SK-N-SH (cell line): Measurements from ENCODE around the gene EVI2B. TPM values are rescaled to one million over a fixed set of nuclear protein-coding genes. Genes with fewer than 3 reads are reported as not detected.
A peak's percentile ranks its signal among the peaks of the same experiment; 100 is the strongest.

Source experiments
- CTCF ChIA-PET: fragments of 300-600, 350-600 bp; formaldehyde crosslinking; extraction: SDS; loops from one replicate; lab custom pipeline; 2021; lab: Yijun Ruan, JAX
- POLR2A ChIA-PET: fragments of 350-600 bp; sonication (Branson Sonifier 250); formaldehyde crosslinking; extraction: SDS; loops from one replicate; lab custom pipeline; 2020; ENCODE audit warnings: antibody characterized with exemption, inconsistent platforms; lab: Yijun Ruan, JAX
- DNase-seq: peaks from one replicate; pipeline ENCODE4 v3.0.0; 2012
- H2AFZ ChIP-seq: fragments of 200-600 bp; sonication (generic); 2 replicates; pipeline ENCODE4 v1.8.1; 2016; ENCODE audit warnings: antibody characterized with exemption, mild to moderate bottlenecking, low read depth
- H3F3A ChIP-seq: fragments of 200-600 bp; sonication (generic); replicated peaks from 2 replicates; pipeline ENCODE3; 2016; ENCODE audit warnings: antibody characterized with exemption, mild to moderate bottlenecking; ENCODE audit not compliant: insufficient read depth
- H3K27ac ChIP-seq, 2 experiments: fragments of 200-500 bp in 1 of 2; fragments of 200-600 bp in 1 of 2; sonication (Bioruptor generic) in 1 of 2; sonication (generic), shearing (Covaris generic) in 1 of 2; 2 replicates each; pipeline versions ENCODE4 v1.5.1 to v1.6.1; 2014 to 2016; ENCODE audit warnings: low read depth in 2 of 2, inconsistent platforms in 1 of 2, low read length in 1 of 2, mild to moderate bottlenecking in 1 of 2, mixed read lengths in 1 of 2
- H3K27me3 ChIP-seq: fragments of 200-600 bp; sonication (generic), shearing (Covaris generic); 2 replicates; pipeline ENCODE4 v1.6.1; 2016; ENCODE audit warnings: mixed run types; ENCODE audit not compliant: insufficient read depth
- H3K36me3 ChIP-seq, 2 experiments: fragments of 200-500 bp in 1 of 2; fragments of 200-600 bp in 1 of 2; sonication (Bioruptor generic) in 1 of 2; sonication (generic) in 1 of 2; replicated peaks in 1 of 2; 2 replicates each; pipeline versions ENCODE3 to v1.5.1; 2014 to 2016; ENCODE audit warnings: low read length in 1 of 2, mild to moderate bottlenecking in 1 of 2; ENCODE audit not compliant: insufficient read depth in 2 of 2, control insufficient read depth in 1 of 2
- H3K4me1 ChIP-seq, 2 experiments: fragments of 200-500 bp in 1 of 2; fragments of 200-600 bp in 1 of 2; sonication (Bioruptor generic) in 1 of 2; sonication (generic), shearing (Covaris generic) in 1 of 2; 2 replicates each; pipeline versions ENCODE4 v1.5.1 to v1.6.1; 2014 to 2016; ENCODE audit warnings: low read depth in 1 of 2, low read length in 1 of 2, mixed run types in 1 of 2; ENCODE audit not compliant: insufficient read depth in 2 of 2, control insufficient read depth in 1 of 2
- H3K4me2 ChIP-seq: fragments of 200-600 bp; sonication (generic), shearing (Covaris generic); 2 replicates; pipeline ENCODE4 v1.6.1; 2017; ENCODE audit warnings: mixed run types
- H3K4me3 ChIP-seq, 2 experiments: fragments of 200-500 bp in 1 of 2; fragments of 200-600 bp in 1 of 2; sonication (Bioruptor generic) in 1 of 2; sonication (generic), shearing (Covaris generic) in 1 of 2; 2 replicates each; pipeline versions ENCODE4 v1.5.1 to v1.8.1; 2014 to 2016; ENCODE audit warnings: low read depth in 2 of 2, inconsistent platforms in 1 of 2, low read length in 1 of 2, mild to moderate bottlenecking in 1 of 2, mixed read lengths in 1 of 2, moderate library complexity in 1 of 2
- H3K79me2 ChIP-seq: fragments of 200-600 bp; sonication (generic); 2 replicates; pipeline ENCODE4 v1.8.1; 2017; ENCODE audit warnings: mild to moderate bottlenecking; ENCODE audit not compliant: insufficient read depth
- H3K9ac ChIP-seq: fragments of 200-600 bp; sonication (generic); 2 replicates; pipeline ENCODE4 v1.6.1; 2017; ENCODE audit warnings: mixed run types
- H3K9me2 ChIP-seq: fragments of 200-600 bp; sonication (generic); 2 replicates; pipeline ENCODE4 v1.6.1; 2017; ENCODE audit warnings: mixed run types
- H3K9me3 ChIP-seq: fragments of 200-600 bp; sonication (generic); 2 replicates; pipeline ENCODE4 v1.6.1; 2017; ENCODE audit warnings: mixed run types, mild to moderate bottlenecking, moderate library complexity
- H4K20me1 ChIP-seq: fragments of 200-600 bp; sonication (generic); 2 replicates; pipeline ENCODE4 v1.6.1; 2017; ENCODE audit warnings: mild to moderate bottlenecking, mixed run types; ENCODE audit not compliant: insufficient read depth
- CTCF ChIP-seq: fragments of 200-600 bp; sonication (generic); IDR thresholded peaks from 2 replicates; pipeline ENCODE4 v1.6.1; 2017; ENCODE audit warnings: antibody characterized with exemption, mild to moderate bottlenecking, moderate library complexity
- ELF1 ChIP-seq: IDR thresholded peaks from 2 replicates; pipeline ENCODE4 v1.4.0; 2012
- FOSL2 ChIP-seq: IDR thresholded peaks from 2 replicates; pipeline ENCODE4 v1.4.0; 2012; ENCODE audit warnings: low read depth, mild to moderate bottlenecking, moderate library complexity, borderline replicate concordance
- GABPA ChIP-seq: IDR thresholded peaks from 2 replicates; pipeline ENCODE4 v1.4.0; 2012; ENCODE audit warnings: low read depth, mild to moderate bottlenecking
- JUND ChIP-seq: IDR thresholded peaks from 2 replicates; pipeline ENCODE4 v1.4.0; 2012
- MAX ChIP-seq: IDR thresholded peaks from 2 replicates; pipeline ENCODE4 v1.4.0; 2012; ENCODE audit warnings: low read depth
- MXI1 ChIP-seq: IDR thresholded peaks from 2 replicates; pipeline ENCODE4 v1.6.1; 2012; ENCODE audit warnings: mild to moderate bottlenecking, low read depth, low read length, improper control_type of control experiment
- NFIC ChIP-seq: IDR thresholded peaks from 2 replicates; pipeline ENCODE4 v1.4.0; 2012; ENCODE audit warnings: borderline replicate concordance
- RAD21 ChIP-seq: IDR thresholded peaks from 2 replicates; pipeline ENCODE4 v1.6.1; 2012; ENCODE audit warnings: mild to moderate bottlenecking, low read length
- RCOR1 ChIP-seq: fragments of 150-350 bp; IDR thresholded peaks from 2 replicates; pipeline ENCODE4 v1.6.1; 2017; ENCODE audit warnings: antibody characterized with exemption, low read length
- RXRA ChIP-seq: IDR thresholded peaks from 2 replicates; pipeline ENCODE4 v1.4.0; 2012; ENCODE audit warnings: low read depth, mild to moderate bottlenecking, borderline replicate concordance
- SIN3A ChIP-seq: IDR thresholded peaks from 2 replicates; pipeline ENCODE4 v1.6.1; 2012; ENCODE audit warnings: low read depth, mild to moderate bottlenecking, low read length, moderate library complexity, borderline replicate concordance
- TAF1 ChIP-seq: IDR thresholded peaks from 2 replicates; pipeline ENCODE4 v1.6.1; 2012; ENCODE audit warnings: low read depth, mild to moderate bottlenecking, low read length, moderate library complexity, borderline replicate concordance
- TEAD4 ChIP-seq: IDR thresholded peaks from 2 replicates; pipeline ENCODE4 v1.4.0; 2012; ENCODE audit warnings: mild to moderate bottlenecking, borderline replicate concordance; ENCODE audit not compliant: insufficient read depth
- USF1 ChIP-seq: IDR thresholded peaks from 2 replicates; pipeline ENCODE4 v1.4.0; 2012; ENCODE audit warnings: low read depth, borderline replicate concordance
- YY1 ChIP-seq: IDR thresholded peaks from 2 replicates; pipeline ENCODE4 v1.4.0; 2012; ENCODE audit warnings: low read depth, mild to moderate bottlenecking
- WGBS: methylation state at CpG from one replicate; pipeline ENCODE4 v1.1.6; 2017; ENCODE audit warnings: low lambda C conversion rate; 5-methylcytosine and 5-hydroxymethylcytosine counted together
- polyA plus RNA-seq, 3 experiments: library from polyadenylated mRNA; depleted of rRNA; stranded (reverse); fragments of >200 nt; gene quantifications; 2 replicates each; pipeline ENCODE4 v1.2.3, GENCODE V29; 2012
- TF ChIP-seq, protein P1 (sequence below): IDR thresholded peaks from 2 replicates; pipeline ENCODE4 v1.4.0; 2012; ENCODE audit warnings: low read depth, borderline replicate concordance
- TF ChIP-seq, protein P2 (sequence below): fragments of 150-350 bp; IDR thresholded peaks from 2 replicates; pipeline ENCODE4 v1.6.1; 2017; ENCODE audit warnings: antibody characterized with exemption, low read length, low read depth, borderline replicate concordance
- TF ChIP-seq, protein P3 (sequence below): IDR thresholded peaks from 2 replicates; pipeline ENCODE4 v1.6.1; 2012; ENCODE audit warnings: mild to moderate bottlenecking, low read depth, low read length, moderate library complexity

EVI2B gene
- polyA plus RNA-seq, 1 of the 3 experiments (the other 2 are of a cell fraction): 0.64 TPM

- Histone ChIP-seq H3K4me3 (no peak overlapping the region), H2AFZ (no peak overlapping the region), H3K4me1 (peaks cover 9 to 29% of the 10 kb centered on the region in 2 experiments; a peak in 3 of 4 replicates), H3K79me2 (no peaks in the 10 kb centered on the region; the same call in 1 of the 2 replicates), H3F3A (peaks cover 17% of the 10 kb centered on the region), H3K9me3 (no peaks in the 10 kb centered on the region), H3K4me2 (no peak overlapping the region), H3K36me3 (peaks cover 33 to 66% of the 10 kb centered on the region in 2 experiments), H3K27me3 (no peaks in the 10 kb centered on the region), H3K9me2 (no peaks in the 10 kb centered on the region), H3K9ac (no peak overlapping the region), H4K20me1 (no peaks in the 10 kb centered on the region), H3K27ac (peak overlapping the region in 1 of 2 experiments; percentile 34; a peak in 2 of 4 replicates)
- 67% methylated on average over 2 of the region's 2 CpGs for WGBS
- DNase-seq: no peak
- ChIA-PET CTCF (interaction anchor here (0.6 to 1.1 kb wide), 2 partner anchors 12 to 119 kb away, joined by 3 to 4 read pairs; no protein-coding TSS in a partner anchor), POLR2A (no interaction called here)
- no peak for TF ChIP-seq GABPA
- no peak for TF ChIP-seq FOSL2
- no peak for TF ChIP-seq RXRA
- TF ChIP-seq YY1: no peak
- TF ChIP-seq TEAD4: no peak
- TF ChIP-seq, protein P1, sequence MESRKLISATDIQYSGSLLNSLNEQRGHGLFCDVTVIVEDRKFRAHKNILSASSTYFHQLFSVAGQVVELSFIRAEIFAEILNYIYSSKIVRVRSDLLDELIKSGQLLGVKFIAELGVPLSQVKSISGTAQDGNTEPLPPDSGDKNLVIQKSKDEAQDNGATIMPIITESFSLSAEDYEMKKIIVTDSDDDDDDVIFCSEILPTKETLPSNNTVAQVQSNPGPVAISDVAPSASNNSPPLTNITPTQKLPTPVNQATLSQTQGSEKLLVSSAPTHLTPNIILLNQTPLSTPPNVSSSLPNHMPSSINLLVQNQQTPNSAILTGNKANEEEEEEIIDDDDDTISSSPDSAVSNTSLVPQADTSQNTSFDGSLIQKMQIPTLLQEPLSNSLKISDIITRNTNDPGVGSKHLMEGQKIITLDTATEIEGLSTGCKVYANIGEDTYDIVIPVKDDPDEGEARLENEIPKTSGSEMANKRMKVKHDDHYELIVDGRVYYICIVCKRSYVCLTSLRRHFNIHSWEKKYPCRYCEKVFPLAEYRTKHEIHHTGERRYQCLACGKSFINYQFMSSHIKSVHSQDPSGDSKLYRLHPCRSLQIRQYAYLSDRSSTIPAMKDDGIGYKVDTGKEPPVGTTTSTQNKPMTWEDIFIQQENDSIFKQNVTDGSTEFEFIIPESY: no peak
- no peak for TF ChIP-seq JUND
- TF ChIP-seq MAX: no peak
- no peak for TF ChIP-seq USF1
- TF ChIP-seq SIN3A: no peak
- TF ChIP-seq, protein P2, sequence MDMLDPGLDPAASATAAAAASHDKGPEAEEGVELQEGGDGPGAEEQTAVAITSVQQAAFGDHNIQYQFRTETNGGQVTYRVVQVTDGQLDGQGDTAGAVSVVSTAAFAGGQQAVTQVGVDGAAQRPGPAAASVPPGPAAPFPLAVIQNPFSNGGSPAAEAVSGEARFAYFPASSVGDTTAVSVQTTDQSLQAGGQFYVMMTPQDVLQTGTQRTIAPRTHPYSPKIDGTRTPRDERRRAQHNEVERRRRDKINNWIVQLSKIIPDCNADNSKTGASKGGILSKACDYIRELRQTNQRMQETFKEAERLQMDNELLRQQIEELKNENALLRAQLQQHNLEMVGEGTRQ: no peak
- no peak for TF ChIP-seq CTCF
- no peak for TF ChIP-seq TAF1
- no peak for TF ChIP-seq RCOR1
- TF ChIP-seq, protein P3, sequence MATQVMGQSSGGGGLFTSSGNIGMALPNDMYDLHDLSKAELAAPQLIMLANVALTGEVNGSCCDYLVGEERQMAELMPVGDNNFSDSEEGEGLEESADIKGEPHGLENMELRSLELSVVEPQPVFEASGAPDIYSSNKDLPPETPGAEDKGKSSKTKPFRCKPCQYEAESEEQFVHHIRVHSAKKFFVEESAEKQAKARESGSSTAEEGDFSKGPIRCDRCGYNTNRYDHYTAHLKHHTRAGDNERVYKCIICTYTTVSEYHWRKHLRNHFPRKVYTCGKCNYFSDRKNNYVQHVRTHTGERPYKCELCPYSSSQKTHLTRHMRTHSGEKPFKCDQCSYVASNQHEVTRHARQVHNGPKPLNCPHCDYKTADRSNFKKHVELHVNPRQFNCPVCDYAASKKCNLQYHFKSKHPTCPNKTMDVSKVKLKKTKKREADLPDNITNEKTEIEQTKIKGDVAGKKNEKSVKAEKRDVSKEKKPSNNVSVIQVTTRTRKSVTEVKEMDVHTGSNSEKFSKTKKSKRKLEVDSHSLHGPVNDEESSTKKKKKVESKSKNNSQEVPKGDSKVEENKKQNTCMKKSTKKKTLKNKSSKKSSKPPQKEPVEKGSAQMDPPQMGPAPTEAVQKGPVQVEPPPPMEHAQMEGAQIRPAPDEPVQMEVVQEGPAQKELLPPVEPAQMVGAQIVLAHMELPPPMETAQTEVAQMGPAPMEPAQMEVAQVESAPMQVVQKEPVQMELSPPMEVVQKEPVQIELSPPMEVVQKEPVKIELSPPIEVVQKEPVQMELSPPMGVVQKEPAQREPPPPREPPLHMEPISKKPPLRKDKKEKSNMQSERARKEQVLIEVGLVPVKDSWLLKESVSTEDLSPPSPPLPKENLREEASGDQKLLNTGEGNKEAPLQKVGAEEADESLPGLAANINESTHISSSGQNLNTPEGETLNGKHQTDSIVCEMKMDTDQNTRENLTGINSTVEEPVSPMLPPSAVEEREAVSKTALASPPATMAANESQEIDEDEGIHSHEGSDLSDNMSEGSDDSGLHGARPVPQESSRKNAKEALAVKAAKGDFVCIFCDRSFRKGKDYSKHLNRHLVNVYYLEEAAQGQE: no peak
- TF ChIP-seq RAD21: no peak
- no peak for TF ChIP-seq NFIC
- no peak for TF ChIP-seq ELF1
- TF ChIP-seq MXI1: no peak
Observed at GRCh38 chr17:31254654-31255053, 59.2 kb downstream of the EVI2B start.
